B cell (primary cell): ENCODE results near the gene RBM38. TPM values are rescaled to one million over a fixed set of nuclear protein-coding genes. Genes with fewer than 3 reads are reported as not detected.

Experiments
- ATAC-seq: fragments of 200-7000 bp; cut with Tn5 transposase; one replicate; pipeline ENCODE4 v1.10.0; 2021; ENCODE audit warnings: low read depth, mild to moderate bottlenecking, moderate number of reproducible peaks, moderate library complexity
- CTCF ChIA-PET: fragments of 350-600 bp; sonication (Branson Sonifier 250); formaldehyde crosslinking; loops from one replicate; lab custom pipeline; 2021; ENCODE audit warnings: antibody characterized with exemption, inconsistent platforms; lab: Charles Lee
- POLR2A ChIA-PET: fragments of 350-600 bp; sonication (Branson Sonifier 250); formaldehyde crosslinking; loops from one replicate; lab custom pipeline; 2021; ENCODE audit warnings: antibody characterized with exemption; lab: Charles Lee
- DNase-seq: peaks from one replicate; pipeline ENCODE4 v3.0.0; 2013
- H2AFZ ChIP-seq: 2 replicates; pipeline ENCODE4 v1.6.1; 2012; ENCODE audit warnings: mild to moderate bottlenecking, low read depth, low read length; ENCODE audit not compliant: insufficient read depth, poor library complexity, severe bottlenecking
- H3K27ac ChIP-seq, 2 donors: 1 replicate in 1 of 2; 2 replicates in 1 of 2; pipeline ENCODE4 v1.5.1; 2012 to 2013; ENCODE audit warnings: low read length in 2 of 2, mild to moderate bottlenecking in 2 of 2, moderate library complexity in 1 of 2
- H3K27me3 ChIP-seq, 4 experiments: fragments of 200-600 bp in 1 of 4; sonication (generic) in 1 of 4; replicated peaks in 1 of 4; 1 replicate in 2 of 4; 2 replicates in 2 of 4; pipeline versions ENCODE4 v1.6.1 to v1.7.0; 2013 to 2016; ENCODE audit warnings: low read length in 3 of 4, mild to moderate bottlenecking in 2 of 4, mixed read lengths in 1 of 4, moderate library complexity in 1 of 4; ENCODE audit not compliant: insufficient read depth in 4 of 4, control insufficient read depth in 3 of 4; ENCODE audit errors: control extremely low read depth in 1 of 4
- H3K36me3 ChIP-seq, 2 experiments: replicated peaks in 1 of 2; 1 replicate in 1 of 2; 2 replicates in 1 of 2; pipeline versions ENCODE4 v1.6.1 to v1.7.1; 2013; ENCODE audit warnings: low read length in 1 of 2; ENCODE audit not compliant: insufficient read depth in 2 of 2, control insufficient read depth in 1 of 2; ENCODE audit errors: control extremely low read depth in 1 of 2, extremely low read depth in 1 of 2
- H3K4me1 ChIP-seq, 2 donors: fragments of 200-600 bp in 1 of 2; sonication (generic) in 1 of 2; 1 replicate in 1 of 2; 2 replicates in 1 of 2; pipeline versions ENCODE4 v1.5.1 to v1.6.1; 2013 to 2017; ENCODE audit warnings: low read length in 2 of 2; ENCODE audit not compliant: control insufficient read depth in 2 of 2, insufficient read depth in 2 of 2
- H3K4me2 ChIP-seq: replicated peaks from 2 replicates; pipeline ENCODE3; 2012; ENCODE audit warnings: mild to moderate bottlenecking, low read depth, low read length; ENCODE audit not compliant: poor library complexity, severe bottlenecking
- H3K4me3 ChIP-seq, 5 experiments: fragments of 200-600 bp in 1 of 5; sonication (generic) in 1 of 5; 1 replicate in 3 of 5; 2 replicates in 2 of 5; pipeline versions ENCODE4 v1.5.1 to v1.7.0; 2011 to 2016; ENCODE audit warnings: low read length in 4 of 5, mild to moderate bottlenecking in 4 of 5, low read depth in 2 of 5, control low read depth in 1 of 5, moderate library complexity in 1 of 5; ENCODE audit not compliant: insufficient read depth in 1 of 5; ENCODE audit errors: control extremely low read depth in 1 of 5, extremely low read depth in 1 of 5
- H3K79me2 ChIP-seq: fragments of 200-600 bp; sonication (generic); one replicate; pipeline ENCODE4 v1.6.0; 2016; ENCODE audit warnings: low read length; ENCODE audit not compliant: control insufficient read depth, insufficient read depth
- H3K9ac ChIP-seq: fragments of 200-600 bp; sonication (generic); 2 replicates; pipeline ENCODE4 v1.6.1; 2017; ENCODE audit warnings: mild to moderate bottlenecking, low read length, moderate library complexity
- H3K9me3 ChIP-seq, 3 donors: one replicate each; pipeline versions ENCODE4 v1.6.1 to v1.7.1; 2013; ENCODE audit warnings: low read length in 2 of 3; ENCODE audit not compliant: control insufficient read depth in 2 of 3, insufficient read depth in 1 of 3; ENCODE audit errors: control extremely low read depth in 1 of 3
- H4K20me1 ChIP-seq: 2 replicates; pipeline ENCODE4 v1.6.0; 2012; ENCODE audit warnings: mild to moderate bottlenecking, low read length; ENCODE audit not compliant: insufficient read depth, control insufficient read depth, poor library complexity, severe bottlenecking
- H3K27ac Mint-ChIP-seq: one replicate; pipeline ENCODE4 v1.8.0; 2021; ENCODE audit warnings: mixed read lengths
- H3K27me3 Mint-ChIP-seq: one replicate; pipeline ENCODE4 v1.8.0; 2021; ENCODE audit warnings: mixed read lengths
- H3K4me1 Mint-ChIP-seq: one replicate; pipeline ENCODE4 v1.8.0; 2021; ENCODE audit warnings: mixed read lengths
- H3K4me3 Mint-ChIP-seq: one replicate; pipeline ENCODE4 v1.8.0; 2021; ENCODE audit warnings: mixed read lengths
- H3K9me3 Mint-ChIP-seq: one replicate; pipeline ENCODE4 v1.8.0; 2022; ENCODE audit warnings: mixed read lengths; ENCODE audit not compliant: insufficient read depth
- EZH2 ChIP-seq: IDR thresholded peaks from 2 replicates; pipeline ENCODE4 v1.6.1; 2012; ENCODE audit warnings: borderline replicate concordance, low read depth, mild to moderate bottlenecking, moderate library complexity, low read length; ENCODE audit not compliant: insufficient read depth, poor library complexity, severe bottlenecking
- WGBS: methylation state at CpG from one replicate; pipeline ENCODE4 v1.1.5; 2013; ENCODE audit warnings: missing lambda C conversion rate; ENCODE audit not compliant: insufficient coverage; 5-methylcytosine and 5-hydroxymethylcytosine counted together
- intact Hi-C: fragments of 100-400 bp; cut with micrococcal nuclease; formaldehyde crosslinking; loops from one replicate; pipeline ENCODE4 v1.10.0; 2022
- polyA plus RNA-seq: library from polyadenylated mRNA; depleted of rRNA; stranded (reverse); fragments of >200 nt; gene quantifications from 2 replicates; pipeline ENCODE4 v1.2.3, GENCODE V29; 2012
- total RNA-seq, 2 donors: library from RNA; stranded (reverse); fragments of 120-200 nt in 1 of 2; gene quantifications; 1 replicate in 1 of 2; 2 replicates in 1 of 2; pipeline versions ENCODE4 v1.2.3 to v1.2.4, GENCODE V29; 2013 to 2022
- TF ChIP-seq, protein P1 (sequence below): fragments of 200-600 bp; IDR thresholded peaks from one replicate; pipeline ENCODE4 v1.8.0; 2022; ENCODE audit warnings: antibody characterized with exemption, mild to moderate bottlenecking

The RBM38 gene
- total and polyA plus RNA-seq, 2 donors (not counting 1 experiment from before 2014, with no cell fraction given) = 198 to 225 TPM

DNA sequence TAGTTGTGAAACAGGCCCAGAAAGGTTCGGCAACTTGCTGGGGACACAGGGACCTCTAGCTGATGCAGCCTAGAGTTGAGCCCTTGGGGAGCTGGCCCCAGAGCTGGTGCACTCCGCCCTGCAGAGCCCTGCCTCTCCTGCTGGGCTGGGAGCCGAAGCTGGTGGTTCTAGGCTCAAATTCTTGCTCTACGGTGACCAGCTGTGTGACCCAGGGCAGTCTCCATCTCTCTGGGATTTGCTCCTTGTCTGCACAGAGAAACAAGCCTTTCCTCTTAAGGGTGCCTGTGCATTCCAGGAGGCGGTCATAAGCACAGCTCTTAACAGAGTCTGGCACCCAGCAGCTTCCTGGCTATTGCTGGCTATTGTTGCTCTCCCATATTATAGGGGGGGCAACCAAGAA is 47.4 kb downstream of the RBM38 start:
- Histone ChIP-seq H3K4me3 (no peak overlapping the region), H3K4me2 (no peak overlapping the region), H3K36me3 (no peaks in the 10 kb centered on the region), H3K9me3 (peaks cover 0 to 30% (median 0%) of the 10 kb centered on the region in 3 donors), H4K20me1 (no peaks in the 10 kb centered on the region), H2AFZ (no peak overlapping the region), H3K9ac (no peak overlapping the region), H3K27ac (no peak overlapping the region), H3K4me1 (peaks cover 28 to 31% of the 10 kb centered on the region in 2 donors), H3K27me3 (no peaks in the 10 kb centered on the region), H3K79me2 (no peaks in the 10 kb centered on the region)
- Mint-ChIP-seq H3K4me3 (no peak overlapping the region), H3K9me3 (no peaks in the 10 kb centered on the region), H3K27me3 (no peaks in the 10 kb centered on the region), H3K4me1 (peaks cover 40% of the 10 kb centered on the region), H3K27ac (no peak overlapping the region)
- ATAC-seq (no peak), DNase-seq (no peak)
- ChIA-PET CTCF (interaction anchor here (1.3 to 5.1 kb wide), 3 partner anchors 11 to 57 kb away, joined by 5 to 23 read pairs (median 6); no protein-coding TSS in a partner anchor), POLR2A (interaction anchor here (1.0 kb wide), 1 partner anchor 40 kb away, joined by 4 read pairs; no protein-coding TSS in a partner anchor)
- no peak for TF ChIP-seq EZH2
- TF ChIP-seq, protein P1, sequence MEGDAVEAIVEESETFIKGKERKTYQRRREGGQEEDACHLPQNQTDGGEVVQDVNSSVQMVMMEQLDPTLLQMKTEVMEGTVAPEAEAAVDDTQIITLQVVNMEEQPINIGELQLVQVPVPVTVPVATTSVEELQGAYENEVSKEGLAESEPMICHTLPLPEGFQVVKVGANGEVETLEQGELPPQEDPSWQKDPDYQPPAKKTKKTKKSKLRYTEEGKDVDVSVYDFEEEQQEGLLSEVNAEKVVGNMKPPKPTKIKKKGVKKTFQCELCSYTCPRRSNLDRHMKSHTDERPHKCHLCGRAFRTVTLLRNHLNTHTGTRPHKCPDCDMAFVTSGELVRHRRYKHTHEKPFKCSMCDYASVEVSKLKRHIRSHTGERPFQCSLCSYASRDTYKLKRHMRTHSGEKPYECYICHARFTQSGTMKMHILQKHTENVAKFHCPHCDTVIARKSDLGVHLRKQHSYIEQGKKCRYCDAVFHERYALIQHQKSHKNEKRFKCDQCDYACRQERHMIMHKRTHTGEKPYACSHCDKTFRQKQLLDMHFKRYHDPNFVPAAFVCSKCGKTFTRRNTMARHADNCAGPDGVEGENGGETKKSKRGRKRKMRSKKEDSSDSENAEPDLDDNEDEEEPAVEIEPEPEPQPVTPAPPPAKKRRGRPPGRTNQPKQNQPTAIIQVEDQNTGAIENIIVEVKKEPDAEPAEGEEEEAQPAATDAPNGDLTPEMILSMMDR = no peak
- 91% methylated on average over 4 of the region's 5 CpGs for WGBS
- intact Hi-C loops = loop anchor here (10.0 kb wide), 1 partner anchor 54 kb away; no protein-coding TSS in a partner anchor

DNA sequence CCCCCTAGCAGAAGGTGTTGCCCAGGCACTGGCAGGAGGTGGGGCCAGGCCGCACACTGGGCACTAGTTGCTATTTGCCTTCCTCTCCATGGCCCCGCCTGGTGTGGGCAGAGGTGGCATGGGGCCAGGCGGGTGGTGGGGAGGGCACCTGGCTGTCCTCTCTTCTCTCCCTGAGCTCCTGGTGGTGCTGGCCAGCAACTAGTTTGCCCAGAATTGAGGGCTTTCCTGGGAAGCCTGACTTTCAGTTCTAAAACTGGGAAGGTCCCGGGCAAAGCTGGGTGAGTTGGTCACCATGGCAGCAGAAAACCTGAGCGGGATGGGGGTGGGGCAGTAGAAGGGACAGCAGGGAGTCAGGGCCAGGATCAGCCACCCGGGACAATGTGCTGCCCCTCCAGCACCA is 48.2 kb downstream of the RBM38 start:
- POLR2A ChIA-PET = no interaction called here

More for the DNA sequence above, 48.2 kb downstream of the RBM38 start:
- Histone ChIP-seq H3K9ac (no peak overlapping the region), H3K4me2 (no peak overlapping the region), H3K4me3 (no peak overlapping the region), H3K4me1 (peaks cover 20 to 22% of the 10 kb centered on the region in 2 donors), H2AFZ (no peak overlapping the region), H3K27ac (no peak overlapping the region), H3K9me3 (peaks cover 0 to 23% (median 0%) of the 10 kb centered on the region in 3 donors), H3K27me3 (no peaks in the 10 kb centered on the region), H3K79me2 (no peaks in the 10 kb centered on the region), H3K36me3 (no peaks in the 10 kb centered on the region), H4K20me1 (no peaks in the 10 kb centered on the region)
- CTCF ChIA-PET = interaction anchor here (1.3 to 5.1 kb wide), 2 partner anchors 12 to 56 kb away, joined by 5 to 23 read pairs; no protein-coding TSS in a partner anchor
- no peak overlapping the region for H3K4me3 Mint-ChIP-seq
- 87% methylated on average over 6 of the region's 6 CpGs for WGBS
- TF ChIP-seq, protein P1 = no peak
- no peak for TF ChIP-seq EZH2
- intact Hi-C loops = loop anchor here (10.0 kb wide), 1 partner anchor 55 kb away; no protein-coding TSS in a partner anchor
- no peak for DNase-seq
- H3K9me3 Mint-ChIP-seq = no peaks in the 10 kb centered on the region
- no peaks in the 10 kb centered on the region for H3K27me3 Mint-ChIP-seq
- no peak for ATAC-seq
- H3K27ac Mint-ChIP-seq = no peak overlapping the region
- peaks cover 31% of the 10 kb centered on the region for H3K4me1 Mint-ChIP-seq
